HG02610 (cell line): Measurements from ENCODE around the gene MLN.

Experiments
- ATAC-seq: cut with Tn5 transposase; IDR thresholded peaks from one replicate; pipeline ENCODE4 v1.9.1; 2021; ENCODE audit warnings: mild to moderate bottlenecking, moderate library complexity; ENCODE audit not compliant: unreplicated experiment

MLN gene

GRCh38 chr6:33756211-33756954 lies 47.4 kb downstream of the MLN start:
- no peak for ATAC-seq

- no peak for ATAC-seq
Measured at GRCh38 chr6:33755070-33755869, 48.5 kb downstream of the MLN start.

- no peak for ATAC-seq
Measured at GRCh38 chr6:33754222-33754621, 49.6 kb downstream of the MLN start.

GRCh38 chr6:33752646-33753015 lies 51.2 kb downstream of the MLN start:
- no peak for ATAC-seq

GRCh38 chr6:33751771-33752645 lies 51.8 kb downstream of the MLN start:
- ATAC-seq, result no peak

- ATAC-seq, result no peak
Measured at GRCh38 chr6:33750244-33750991, 53.4 kb downstream of the MLN start.

GRCh38 chr6:33749401-33749800 lies 54.4 kb downstream of the MLN start:
- ATAC-seq, result no peak

- ATAC-seq, result no peak
Measured at GRCh38 chr6:33748841-33749240, 55.0 kb downstream of the MLN start.

- no peak for ATAC-seq
Measured at GRCh38 chr6:33747823-33748222, 56.0 kb downstream of the MLN start.

- no peak for ATAC-seq
Measured at GRCh38 chr6:33746651-33747100, 57.1 kb downstream of the MLN start, which contains the start of gene IP6K3. TSS of gene IP6K3 (minus strand) at chr6:33746905. CDS start at chr6:33735476, 11,429 bp downstream.

GRCh38 chr6:33746036-33746600 lies 57.7 kb downstream of the MLN start:
- no peak for ATAC-seq

- ATAC-seq, result no peak
Measured at GRCh38 chr6:33745548-33745947, 58.3 kb downstream of the MLN start.

- no peak for ATAC-seq
Measured at GRCh38 chr6:33744895-33745546, 58.8 kb downstream of the MLN start.
